Globus pallidus (tissue), 1 donor: ENCODE measurements around the gene GTF3C1.

ENCODE experiments used
- DNase-seq: peaks from one replicate; pipeline ENCODE4 v3.0.0-alpha.2; 2015; ENCODE audit warnings: low spot score

Gene GTF3C1

DNA sequence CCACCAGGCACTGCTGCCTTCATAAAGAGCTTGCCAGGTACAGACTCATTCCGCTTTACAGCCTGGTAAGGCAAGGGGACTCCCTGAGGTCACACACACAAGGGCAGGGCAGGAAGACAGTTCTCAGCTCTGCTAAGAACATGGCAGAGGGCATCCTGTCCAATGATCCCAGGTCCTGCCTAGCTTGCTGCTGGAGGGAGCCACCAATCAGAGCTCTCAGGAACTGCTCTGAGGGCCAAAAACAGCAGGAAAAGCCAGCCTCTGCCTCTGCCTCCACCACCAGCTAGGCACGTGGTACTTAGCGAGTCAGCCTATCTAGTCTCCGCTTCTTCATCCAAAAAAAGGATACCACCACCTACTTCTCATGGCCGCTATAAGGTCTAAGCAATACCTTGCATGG is 66.1 kb downstream of the GTF3C1 start:
- no peak for DNase-seq

DNA sequence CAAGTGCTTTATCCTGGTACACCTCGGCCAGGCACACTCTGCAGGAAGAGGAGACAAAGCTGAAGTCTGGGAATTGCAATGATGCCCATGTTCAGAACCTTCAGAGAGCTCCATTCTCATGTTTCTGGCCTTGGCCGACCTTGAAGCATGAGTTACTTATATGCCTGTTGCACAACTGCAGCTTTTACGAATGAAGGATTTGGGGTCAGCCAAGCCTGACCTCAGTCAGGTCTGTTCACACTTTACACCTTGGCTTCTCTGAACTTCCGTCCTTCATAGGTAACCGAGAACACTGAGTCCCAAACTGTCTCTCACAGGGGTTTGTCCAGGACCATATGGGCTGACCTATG is 66.7 kb downstream of the GTF3C1 start:
- DNase-seq = no peak

DNA sequence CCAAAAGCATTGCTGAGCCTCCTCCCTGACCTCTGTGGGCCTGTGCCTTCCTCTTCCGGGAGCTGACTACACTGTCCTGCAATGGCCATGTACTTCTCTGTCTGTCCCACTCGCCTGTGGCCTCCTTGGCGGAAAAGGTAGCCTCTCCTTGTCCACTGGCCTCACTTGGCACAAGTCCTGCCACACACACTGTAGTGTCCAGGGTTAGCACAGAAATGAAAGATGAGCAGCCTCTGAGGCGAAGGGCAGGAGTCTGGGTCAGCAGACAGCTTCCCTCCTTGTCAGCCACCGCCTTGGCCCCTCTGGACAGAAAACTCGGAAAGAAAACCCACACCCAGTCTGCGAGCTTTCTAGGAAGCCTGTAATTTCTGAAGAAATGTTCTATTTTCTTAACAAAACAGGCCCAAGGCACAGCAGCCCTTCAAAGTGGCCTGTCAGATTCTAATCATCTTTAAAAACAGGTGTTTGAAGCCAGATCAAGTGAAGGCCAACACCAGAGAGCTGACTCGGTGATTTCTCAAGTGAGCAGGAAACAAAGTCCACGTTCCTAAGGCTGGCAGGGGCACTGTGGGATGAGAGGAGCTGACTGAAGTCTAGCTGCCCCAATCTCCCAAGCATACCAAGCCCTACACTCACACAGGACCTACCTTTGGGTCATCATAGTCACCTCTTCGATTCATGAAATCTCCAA is 67.2 kb downstream of the GTF3C1 start:
- DNase-seq = no peak

DNA sequence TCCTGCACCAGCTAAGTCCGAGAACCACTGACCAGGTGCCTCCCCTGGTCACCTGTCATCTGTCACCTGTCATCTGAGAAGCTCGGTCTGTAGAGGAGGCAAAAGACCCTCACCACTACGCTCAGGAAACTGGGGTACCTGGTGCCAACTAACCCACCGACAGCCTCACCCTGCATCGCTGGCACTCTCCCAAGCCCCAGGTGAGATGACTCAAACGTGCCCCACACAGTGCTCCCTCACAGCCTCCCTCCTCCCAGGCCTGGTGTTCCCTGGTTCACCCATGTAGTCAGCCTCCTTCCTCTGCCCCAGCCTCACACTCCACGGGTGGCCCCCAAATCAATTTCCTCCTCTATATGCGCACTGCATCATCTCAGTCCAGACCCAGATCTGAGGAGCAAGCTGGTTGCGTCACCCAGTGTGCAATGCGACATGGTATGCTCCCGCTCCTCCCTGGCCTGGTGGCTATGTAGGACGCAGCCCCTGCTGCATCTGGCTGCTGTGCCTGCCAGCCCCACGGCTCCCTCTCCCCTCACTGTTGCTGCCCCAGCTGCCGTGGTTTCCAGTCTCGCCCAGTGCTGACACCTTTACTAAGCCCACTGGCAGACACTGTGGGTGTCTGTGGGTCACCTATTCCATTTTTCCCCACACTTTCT is 68.3 kb downstream of the GTF3C1 start:
- DNase-seq = no peak

- DNase-seq = no peak
Measured at GRCh38 chr16:27480761-27481160, 69.0 kb downstream of the GTF3C1 start.

- DNase-seq = no peak
Measured at GRCh38 chr16:27476240-27476639, 73.5 kb downstream of the GTF3C1 start.

GRCh38 chr16:27475561-27475960 is 74.2 kb downstream of the GTF3C1 start:
- DNase-seq = no peak

DNA sequence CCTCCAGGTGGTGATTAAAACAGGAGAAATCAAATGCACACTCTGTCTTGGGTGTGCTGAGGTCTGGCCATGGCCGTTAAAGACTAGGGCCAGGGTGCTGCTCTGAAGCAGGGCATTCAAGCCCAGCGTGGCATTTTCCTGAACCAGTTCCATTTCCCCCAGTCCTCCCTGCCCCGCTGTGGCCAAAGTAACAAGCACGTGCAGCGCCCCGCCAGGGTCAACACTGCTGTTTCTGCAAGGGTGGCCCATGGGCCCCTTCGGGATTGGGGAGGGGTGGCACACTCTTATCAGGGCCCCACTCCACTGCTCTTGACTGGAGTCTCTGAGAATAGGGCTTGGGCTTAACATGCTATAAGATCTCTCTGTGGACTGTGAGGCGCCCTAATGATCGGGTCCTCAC is 74.8 kb downstream of the GTF3C1 start:
- no peak for DNase-seq

DNA sequence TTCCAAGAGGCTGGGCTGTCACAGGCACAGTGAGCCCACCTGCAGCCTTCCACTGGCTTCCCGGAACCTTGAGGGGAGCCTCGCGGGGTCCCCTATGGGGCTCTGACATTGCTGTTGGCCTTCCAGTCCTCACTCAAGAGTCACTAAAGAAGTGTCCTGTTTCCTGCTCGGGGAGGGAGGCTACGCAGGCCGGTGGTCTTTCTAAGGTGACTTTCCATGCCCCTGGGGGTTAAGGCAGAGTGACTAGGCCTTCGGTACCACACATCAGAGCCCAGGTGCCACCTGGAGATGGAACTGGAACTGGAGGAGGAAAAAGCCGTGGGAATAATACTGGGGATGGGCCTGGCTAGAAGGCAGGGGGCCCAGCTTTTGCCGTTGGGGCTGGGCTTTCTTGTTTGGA is 75.7 kb downstream of the GTF3C1 start:
- DNase-seq = no peak

DNA sequence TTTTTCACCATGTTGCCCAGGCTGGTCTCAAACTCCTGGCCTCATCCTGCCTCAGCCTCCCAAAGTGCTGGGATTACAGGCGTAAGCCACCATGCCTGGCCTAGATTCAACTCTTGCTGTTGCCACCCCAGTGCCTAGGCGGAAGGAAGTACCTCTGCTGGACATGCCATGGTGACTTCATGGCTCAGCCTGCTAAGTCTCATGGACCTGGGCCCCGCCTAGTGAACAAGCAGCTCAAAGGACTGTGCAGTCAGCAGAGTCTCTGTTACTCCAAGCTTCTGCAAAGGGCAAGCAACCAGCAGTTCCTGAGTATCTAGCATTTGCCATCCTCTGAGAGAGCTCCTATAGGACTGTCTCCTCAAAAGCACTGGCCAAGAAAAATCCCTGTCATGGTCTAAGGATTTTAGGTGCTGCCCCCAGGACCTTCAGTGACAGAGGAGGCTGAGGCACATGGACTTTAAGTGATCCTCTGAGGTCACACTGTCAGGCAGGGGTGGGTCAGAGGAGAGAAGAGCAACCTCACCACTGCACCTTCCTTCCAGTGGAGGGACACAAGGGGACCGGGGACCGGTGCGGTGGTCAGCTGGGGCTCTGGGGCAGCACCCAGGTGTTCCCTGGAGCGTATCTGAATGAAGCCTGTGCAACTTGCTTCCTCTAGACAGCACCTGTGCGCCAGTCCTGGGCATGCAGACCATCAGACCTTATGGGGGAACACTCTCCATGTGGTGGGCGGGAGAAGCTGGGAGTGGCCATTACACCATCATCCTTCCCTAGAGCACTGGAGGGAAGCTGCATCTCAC is 76.4 kb downstream of the GTF3C1 start:
- no peak for DNase-seq

DNA sequence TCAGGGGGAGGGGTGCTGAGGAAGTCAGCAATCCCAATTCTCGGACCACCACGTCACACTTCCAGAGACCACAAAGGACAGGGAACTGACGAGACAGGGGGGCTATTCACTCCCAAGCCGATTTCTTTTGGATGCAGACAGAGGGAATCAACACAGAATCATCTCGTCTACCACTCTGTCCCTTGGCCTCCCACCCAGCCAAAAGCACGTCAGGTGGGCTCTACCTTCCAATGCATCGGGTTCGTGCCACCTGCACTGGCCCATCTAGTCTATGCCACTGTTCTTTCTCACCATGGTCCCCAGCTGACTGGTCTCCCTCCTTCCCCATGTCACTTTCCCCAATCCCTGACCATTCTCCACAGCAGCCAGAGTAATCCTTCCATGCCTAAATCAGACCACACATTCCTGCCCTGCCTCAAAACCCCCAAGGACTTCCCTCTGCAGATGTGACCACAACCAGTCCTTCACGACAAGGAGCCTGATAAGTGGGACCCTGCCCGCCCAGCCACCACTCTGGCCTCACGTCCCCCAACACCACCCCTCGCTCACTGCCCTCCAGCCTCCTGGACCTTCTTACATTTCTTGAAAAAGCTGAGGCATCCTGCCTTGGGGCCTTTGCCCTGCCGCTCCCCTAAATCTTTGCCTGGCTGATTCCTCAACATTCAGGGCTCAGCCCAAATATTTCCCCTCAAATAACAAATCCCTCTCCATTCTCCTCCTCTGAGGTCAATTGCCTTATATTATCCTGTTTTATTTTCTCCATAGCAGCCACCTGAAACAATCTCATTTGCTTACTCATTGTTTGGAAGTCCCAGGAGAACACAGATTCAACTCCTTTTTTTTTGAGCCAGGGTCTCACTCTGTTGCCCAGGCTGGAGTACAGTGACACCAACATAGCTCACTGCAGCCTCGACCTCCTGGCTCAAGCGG is 77.4 kb downstream of the GTF3C1 start:
- no peak for DNase-seq

- no peak for DNase-seq
Measured at GRCh38 chr16:27471661-27472060, 78.1 kb downstream of the GTF3C1 start.

GRCh38 chr16:27470567-27471431 is 78.9 kb downstream of the GTF3C1 start:
- no peak for DNase-seq

DNA sequence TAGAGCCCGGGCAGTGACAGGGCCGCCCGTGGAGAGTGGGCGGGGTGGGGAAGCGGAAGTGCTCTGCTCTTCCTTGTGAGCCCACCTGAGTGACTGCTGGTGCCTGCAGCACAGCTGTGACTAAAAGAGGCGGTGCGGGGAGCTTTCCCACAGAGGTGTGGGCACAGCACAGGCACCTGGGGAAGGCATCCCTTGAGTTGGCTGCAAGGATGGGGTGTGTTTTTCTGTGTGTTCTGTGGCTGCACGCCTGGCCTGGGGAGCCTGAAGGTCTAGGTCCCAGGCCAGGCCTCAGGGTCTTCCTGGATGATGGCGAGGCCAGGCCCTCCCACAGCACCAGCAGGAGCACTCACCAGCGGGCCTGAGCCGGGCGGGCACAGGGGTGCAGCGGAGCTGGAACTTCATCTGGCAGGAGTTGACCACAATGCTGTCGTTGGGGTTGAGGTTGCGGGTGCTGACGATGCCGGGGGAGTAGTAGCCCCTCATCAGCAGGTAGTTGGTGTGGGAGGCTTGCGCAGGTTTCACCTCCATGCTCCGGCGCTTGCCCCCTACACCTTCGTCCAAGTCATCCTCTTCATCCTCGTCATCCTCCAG is 80.7 kb downstream of the GTF3C1 start:
- DNase-seq = no peak

GRCh38 chr16:27465483-27465879 is 84.2 kb downstream of the GTF3C1 start:
- no peak for DNase-seq

- no peak for DNase-seq
Measured at GRCh38 chr16:27464626-27465482, 84.9 kb downstream of the GTF3C1 start.

- DNase-seq = no peak
Measured at GRCh38 chr16:27463741-27464591, 85.7 kb downstream of the GTF3C1 start.

DNA sequence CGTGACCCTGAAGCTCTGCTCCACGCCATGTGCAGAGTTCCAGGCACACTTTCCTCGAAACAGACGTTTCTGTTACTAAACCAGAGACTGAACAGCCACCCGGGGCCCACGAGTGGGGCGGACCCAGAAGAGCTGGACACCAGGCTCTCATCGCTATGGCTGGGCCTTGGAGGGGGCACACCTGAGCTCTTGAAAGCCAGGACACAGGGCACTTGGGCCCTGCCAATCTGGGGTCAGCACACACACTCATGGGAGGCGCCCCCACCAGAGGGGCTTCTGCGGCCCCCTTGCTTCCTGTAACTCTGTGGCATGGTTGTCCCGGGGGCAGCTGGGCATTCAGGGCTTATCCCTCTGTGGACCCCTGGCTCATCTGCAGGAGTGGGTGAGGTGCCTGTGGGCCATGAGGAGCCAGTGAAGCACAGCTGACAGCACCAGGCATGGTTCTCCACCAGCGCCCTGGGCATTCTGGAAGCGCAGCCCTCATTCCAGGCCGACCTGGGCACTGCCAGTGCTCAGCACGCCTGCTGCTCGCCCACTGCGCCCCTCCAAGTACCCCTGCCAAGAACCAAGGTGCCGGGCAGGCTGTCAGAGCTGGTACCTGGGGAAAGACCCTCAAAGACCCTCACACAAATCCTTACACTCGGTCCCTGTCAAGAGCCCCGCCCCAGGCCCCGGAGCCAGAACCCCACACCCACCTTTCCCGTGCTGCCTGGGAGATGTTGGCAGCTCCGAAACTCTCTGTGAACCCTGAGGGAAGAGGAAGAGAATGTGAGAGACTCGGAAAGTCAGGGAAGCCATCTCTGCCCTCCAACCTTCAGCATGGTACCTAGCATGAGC is 86.6 kb downstream of the GTF3C1 start:
- no peak for DNase-seq
